Spinal cord (tissue), 10 donors: ENCODE results near the gene ZDHHC13. TPM values are rescaled to one million over a fixed set of nuclear protein-coding genes. Genes with fewer than 3 reads are reported as not detected.

Experiments
- DNase-seq, 6 donors: peaks; one replicate each; pipeline versions ENCODE4 v3.0.0 to v3.0.0-alpha.2; 2013 to 2015; ENCODE audit warnings: low spot score in 6 of 6, low read depth in 4 of 6
- H3K27ac ChIP-seq: one replicate; pipeline ENCODE4 v1.5.1; 2013; ENCODE audit warnings: low read depth, low read length, control low read depth
- H3K27me3 ChIP-seq: one replicate; pipeline ENCODE4 v1.6.1; 2013; ENCODE audit warnings: low read length; ENCODE audit not compliant: control insufficient read depth, insufficient read depth
- H3K36me3 ChIP-seq: one replicate; pipeline ENCODE4 v1.6.1; 2013; ENCODE audit warnings: low read length; ENCODE audit not compliant: control insufficient read depth, insufficient read depth
- H3K4me1 ChIP-seq: one replicate; pipeline ENCODE4 v1.6.1; 2013; ENCODE audit warnings: low read length; ENCODE audit not compliant: control insufficient read depth, insufficient read depth
- H3K4me3 ChIP-seq: one replicate; pipeline ENCODE4 v1.5.1; 2013; ENCODE audit warnings: low read depth, low read length, control low read depth
- H3K9me3 ChIP-seq: one replicate; pipeline ENCODE4 v1.6.1; 2013; ENCODE audit warnings: low read length; ENCODE audit not compliant: control insufficient read depth, insufficient read depth
- WGBS: methylation state at CpG from one replicate; pipeline ENCODE4 v1.1.5; 2013; ENCODE audit warnings: missing lambda C conversion rate; ENCODE audit not compliant: insufficient coverage; 5-methylcytosine and 5-hydroxymethylcytosine counted together
- polyA plus RNA-seq, 2 donors: library from polyadenylated mRNA; unstranded; fragments of 120-200 nt; gene quantifications; one replicate each; pipeline ENCODE4 v1.2.1, GENCODE V29; 2013; ENCODE audit not compliant: insufficient read length in 2 of 2
- total RNA-seq, 2 donors: library from RNA; depleted of rRNA in 1 of 2; stranded (reverse); fragments of 120-200 nt in 1 of 2; fragments of >200 nt in 1 of 2; gene quantifications; one replicate each; pipeline versions ENCODE4 v1.2.3 to v1.2.4, GENCODE V29; 2013 to 2014
- donor health status: healthy.

Gene ZDHHC13
- total and polyA plus RNA-seq, 4 donors: 11.2 to 35.8 (median 22.1) TPM

GRCh38 chr11:19199048-19199447, 82.1 kb downstream of the ZDHHC13 start:
- WGBS: 99% methylated on average over 7 of the region's 7 CpGs
- Histone ChIP-seq H3K4me1 (no peaks in the 10 kb centered on the region), H3K9me3 (no peaks in the 10 kb centered on the region), H3K27ac (no peak overlapping the region), H3K27me3 (no peaks in the 10 kb centered on the region), H3K4me3 (no peak overlapping the region), H3K36me3 (no peaks in the 10 kb centered on the region)
- no peak for DNase-seq

GRCh38 chr11:19199771-19200170, 82.8 kb downstream of the ZDHHC13 start:
- 80% methylated on average over 1 of the region's 3 CpGs for WGBS
- Histone ChIP-seq H3K4me1 (no peaks in the 10 kb centered on the region), H3K4me3 (no peak overlapping the region)

GRCh38 chr11:19200410-19201201, 83.6 kb downstream of the ZDHHC13 start:
- Histone ChIP-seq H3K4me1 (no peaks in the 10 kb centered on the region), H3K27ac (no peak overlapping the region), H3K27me3 (no peaks in the 10 kb centered on the region), H3K4me3 (no peak overlapping the region), H3K36me3 (no peaks in the 10 kb centered on the region), H3K9me3 (no peaks in the 10 kb centered on the region)
- DNase-seq: no peak
- 62% methylated on average over 5 of the region's 6 CpGs for WGBS

More at GRCh38 chr11:19199771-19200170, 82.8 kb downstream of the ZDHHC13 start:
- DNase-seq: peak in 1 of 6 donors; percentile 13
- Histone ChIP-seq H3K27ac (no peak overlapping the region), H3K27me3 (no peaks in the 10 kb centered on the region), H3K36me3 (no peaks in the 10 kb centered on the region), H3K9me3 (no peaks in the 10 kb centered on the region)

- Histone ChIP-seq H3K27me3 (no peaks in the 10 kb centered on the region), H3K4me1 (no peaks in the 10 kb centered on the region), H3K9me3 (no peaks in the 10 kb centered on the region), H3K36me3 (no peaks in the 10 kb centered on the region), H3K27ac (no peak within 1 kb of the TSS), H3K4me3 (no peak within 1 kb of the TSS)
- DNase-seq: no peak
- 100% methylated on average over 1 of the region's 7 CpGs for WGBS
These were observed 85.0 kb downstream of the ZDHHC13 start, which contains the start of gene CSRP3 for GRCh38 chr11:19201737-19202605. Gene CSRP3, minus strand, starts transcription at chr11:19201983. Its CDS starts 9,535 bp downstream, at chr11:19192448.

- Histone ChIP-seq H3K27me3 (no peaks in the 10 kb centered on the region), H3K4me3 (no peak overlapping the region), H3K4me1 (no peaks in the 10 kb centered on the region), H3K36me3 (no peaks in the 10 kb centered on the region), H3K9me3 (no peaks in the 10 kb centered on the region), H3K27ac (no peak overlapping the region)
- DNase-seq: no peak
- WGBS: no CpG with 5 or more reads among the region's 5 CpGs
These were observed 87.9 kb downstream of the ZDHHC13 start for GRCh38 chr11:19204836-19205235.

GRCh38 chr11:19208181-19208580, 91.2 kb downstream of the ZDHHC13 start:
- Histone ChIP-seq H3K27ac (no peak overlapping the region), H3K9me3 (no peaks in the 10 kb centered on the region), H3K4me3 (no peak overlapping the region), H3K27me3 (no peaks in the 10 kb centered on the region), H3K36me3 (no peaks in the 10 kb centered on the region), H3K4me1 (no peaks in the 10 kb centered on the region)
- WGBS: 80% methylated on average over 1 of the region's 2 CpGs
- DNase-seq: peak in 1 of 6 donors; percentile 58

GRCh38 chr11:19208959-19209546, 92.1 kb downstream of the ZDHHC13 start:
- H3K4me1 ChIP-seq: no peaks in the 10 kb centered on the region
- H3K4me3 ChIP-seq: no peak overlapping the region
- 85% methylated on average over 1 of the region's 3 CpGs for WGBS
- no peaks in the 10 kb centered on the region for H3K27me3 ChIP-seq
- H3K36me3 ChIP-seq: no peaks in the 10 kb centered on the region
- no peaks in the 10 kb centered on the region for H3K9me3 ChIP-seq
- no peak for DNase-seq
- no peak overlapping the region for H3K27ac ChIP-seq

GRCh38 chr11:19209617-19210370, 92.8 kb downstream of the ZDHHC13 start:
- H3K36me3 ChIP-seq: no peaks in the 10 kb centered on the region
- no peak for DNase-seq
- H3K4me1 ChIP-seq: no peaks in the 10 kb centered on the region
- H3K27ac ChIP-seq: no peak overlapping the region
- H3K4me3 ChIP-seq: no peak overlapping the region
- no peaks in the 10 kb centered on the region for H3K9me3 ChIP-seq
- no peaks in the 10 kb centered on the region for H3K27me3 ChIP-seq
- 89% methylated on average over 3 of the region's 4 CpGs for WGBS

GRCh38 chr11:19216021-19216420, 99.1 kb downstream of the ZDHHC13 start:
- Histone ChIP-seq H3K4me3 (no peak overlapping the region), H3K4me1 (peaks cover 9% of the 10 kb centered on the region), H3K27ac (no peak overlapping the region), H3K27me3 (no peaks in the 10 kb centered on the region), H3K36me3 (no peaks in the 10 kb centered on the region), H3K9me3 (no peaks in the 10 kb centered on the region)
- DNase-seq: no peak
- WGBS: 83% methylated on average over 1 of the region's 4 CpGs
